Measurements from ENCODE around the gene C1orf159.
A peak's percentile ranks its signal among the peaks of the same experiment; 100 is the strongest.
"Not testable (repeated sequence)": the region's sequence is repeated elsewhere in the genome, so short reads cannot be mapped to it uniquely, and the experiment has no call there.

Gene C1orf159

DNA sequence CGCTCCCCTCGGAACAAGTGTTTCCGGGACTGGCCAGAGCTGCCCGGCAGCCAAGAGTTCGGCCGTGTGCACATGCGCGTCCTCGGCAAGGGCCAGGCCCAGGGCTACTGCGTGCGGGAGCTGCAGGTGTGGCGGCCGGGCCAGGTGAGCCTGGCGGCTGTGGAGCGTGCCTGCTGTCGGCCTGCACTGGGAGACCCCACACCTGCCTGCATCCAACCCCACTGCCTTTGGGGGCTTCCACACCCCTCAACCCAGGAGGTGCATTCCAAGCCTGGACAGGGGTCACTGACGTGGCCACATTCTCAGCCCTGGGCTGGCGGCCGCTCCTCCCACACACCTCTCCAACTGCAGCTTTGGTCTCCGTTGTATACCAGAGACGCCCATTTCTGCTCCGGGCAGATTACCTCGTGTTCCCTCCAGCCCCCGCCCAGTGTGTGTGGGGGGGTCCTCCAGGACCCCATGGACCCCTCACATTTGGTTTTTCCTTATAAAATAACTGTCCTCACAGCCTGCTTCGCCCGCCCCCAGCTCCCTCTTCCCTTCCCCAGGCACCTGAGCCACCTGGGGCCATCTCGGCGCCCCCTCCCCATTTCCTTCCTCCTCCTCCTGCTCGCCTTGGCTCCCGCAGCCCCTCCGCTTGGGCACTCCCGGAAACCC is 47.9 kb downstream of the C1orf159 start:
- no peaks in the 10 kb centered on the region for H3K36me3 ChIP-seq (replicated peaks; ENCODE audit: insufficient read depth, low read length)
- H3K4me1 ChIP-seq (ENCODE audit: low read length): peaks cover 4% of the 10 kb centered on the region; the same call in 1 of the 2 replicates
- no peak for DNase-seq
- H3K9me2 ChIP-seq (replicated peaks; ENCODE audit: insufficient read depth, low read length): no peaks in the 10 kb centered on the region
- H4K20me1 ChIP-seq (ENCODE audit: insufficient read depth, low read length): no peaks in the 10 kb centered on the region
- H3K4me3 ChIP-seq (ENCODE audit: low read length): peak overlapping the region; percentile 34; the same call in 1 of the 2 replicates
- H2AFZ ChIP-seq (ENCODE audit: low read length): no peak overlapping the region
- no peaks in the 10 kb centered on the region for H3F3A ChIP-seq (ENCODE audit: insufficient read depth, low read length)
- no peaks in the 10 kb centered on the region for H3K9me3 ChIP-seq (replicated peaks; ENCODE audit: insufficient read depth, low read length)
- H3K27ac ChIP-seq (ENCODE audit: low read length): no peak overlapping the region
- no peak overlapping the region for H3K9ac ChIP-seq (ENCODE audit: low read length)
- TF ChIP-seq, protein P1, sequence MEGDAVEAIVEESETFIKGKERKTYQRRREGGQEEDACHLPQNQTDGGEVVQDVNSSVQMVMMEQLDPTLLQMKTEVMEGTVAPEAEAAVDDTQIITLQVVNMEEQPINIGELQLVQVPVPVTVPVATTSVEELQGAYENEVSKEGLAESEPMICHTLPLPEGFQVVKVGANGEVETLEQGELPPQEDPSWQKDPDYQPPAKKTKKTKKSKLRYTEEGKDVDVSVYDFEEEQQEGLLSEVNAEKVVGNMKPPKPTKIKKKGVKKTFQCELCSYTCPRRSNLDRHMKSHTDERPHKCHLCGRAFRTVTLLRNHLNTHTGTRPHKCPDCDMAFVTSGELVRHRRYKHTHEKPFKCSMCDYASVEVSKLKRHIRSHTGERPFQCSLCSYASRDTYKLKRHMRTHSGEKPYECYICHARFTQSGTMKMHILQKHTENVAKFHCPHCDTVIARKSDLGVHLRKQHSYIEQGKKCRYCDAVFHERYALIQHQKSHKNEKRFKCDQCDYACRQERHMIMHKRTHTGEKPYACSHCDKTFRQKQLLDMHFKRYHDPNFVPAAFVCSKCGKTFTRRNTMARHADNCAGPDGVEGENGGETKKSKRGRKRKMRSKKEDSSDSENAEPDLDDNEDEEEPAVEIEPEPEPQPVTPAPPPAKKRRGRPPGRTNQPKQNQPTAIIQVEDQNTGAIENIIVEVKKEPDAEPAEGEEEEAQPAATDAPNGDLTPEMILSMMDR (IDR thresholded peaks at IDR 0.05; ENCODE audit: low read length): no peak
- TF ChIP-seq EZH2 (optimal IDR thresholded peaks at IDR 0.05; ENCODE audit: low read depth, low read length) (no peak), EZH2phosphoT487 (IDR thresholded peaks at IDR 0.05; ENCODE audit: low read length) (no peak)
- no peaks in the 10 kb centered on the region for H3K79me2 ChIP-seq (ENCODE audit: low read length)
- H3K4me2 ChIP-seq (ENCODE audit: low read depth, low read length): peak overlapping the region; percentile 62
- peaks cover 77% of the 10 kb centered on the region for H3K27me3 ChIP-seq (replicated peaks; ENCODE audit: insufficient read depth, low read length)

DNA sequence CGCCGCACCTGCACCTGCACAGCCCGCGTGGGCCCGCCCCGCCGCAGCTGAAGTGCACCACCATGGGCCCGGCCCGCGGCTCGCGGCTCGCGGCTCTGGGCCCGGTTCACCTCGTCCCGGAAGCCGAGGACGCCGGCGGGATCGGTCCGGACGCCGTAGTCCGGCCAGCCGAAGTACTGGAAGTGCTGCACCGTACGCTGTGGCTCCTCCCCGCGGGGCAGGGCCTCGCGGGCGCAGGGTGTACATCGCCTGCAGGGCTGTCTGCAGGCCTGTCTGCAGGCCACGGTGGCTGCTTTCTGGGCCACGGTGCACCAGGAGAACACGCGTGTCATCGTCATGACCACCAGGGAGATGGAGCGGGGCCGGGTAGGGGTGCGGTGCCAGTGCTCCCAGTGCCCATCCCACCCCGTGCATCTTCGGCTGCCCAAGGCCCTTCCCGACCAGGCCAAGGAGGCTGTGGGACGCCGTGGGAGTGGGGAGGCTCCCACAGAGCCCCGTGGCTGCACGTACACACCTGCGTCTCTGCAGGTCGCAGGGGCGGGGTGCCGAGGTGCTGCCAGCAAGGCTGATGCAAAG is 48.5 kb downstream of the C1orf159 start:
- no peaks in the 10 kb centered on the region for H3K36me3 ChIP-seq (replicated peaks; ENCODE audit: insufficient read depth, low read length)
- H4K20me1 ChIP-seq (ENCODE audit: insufficient read depth, low read length): no peaks in the 10 kb centered on the region

DNA sequence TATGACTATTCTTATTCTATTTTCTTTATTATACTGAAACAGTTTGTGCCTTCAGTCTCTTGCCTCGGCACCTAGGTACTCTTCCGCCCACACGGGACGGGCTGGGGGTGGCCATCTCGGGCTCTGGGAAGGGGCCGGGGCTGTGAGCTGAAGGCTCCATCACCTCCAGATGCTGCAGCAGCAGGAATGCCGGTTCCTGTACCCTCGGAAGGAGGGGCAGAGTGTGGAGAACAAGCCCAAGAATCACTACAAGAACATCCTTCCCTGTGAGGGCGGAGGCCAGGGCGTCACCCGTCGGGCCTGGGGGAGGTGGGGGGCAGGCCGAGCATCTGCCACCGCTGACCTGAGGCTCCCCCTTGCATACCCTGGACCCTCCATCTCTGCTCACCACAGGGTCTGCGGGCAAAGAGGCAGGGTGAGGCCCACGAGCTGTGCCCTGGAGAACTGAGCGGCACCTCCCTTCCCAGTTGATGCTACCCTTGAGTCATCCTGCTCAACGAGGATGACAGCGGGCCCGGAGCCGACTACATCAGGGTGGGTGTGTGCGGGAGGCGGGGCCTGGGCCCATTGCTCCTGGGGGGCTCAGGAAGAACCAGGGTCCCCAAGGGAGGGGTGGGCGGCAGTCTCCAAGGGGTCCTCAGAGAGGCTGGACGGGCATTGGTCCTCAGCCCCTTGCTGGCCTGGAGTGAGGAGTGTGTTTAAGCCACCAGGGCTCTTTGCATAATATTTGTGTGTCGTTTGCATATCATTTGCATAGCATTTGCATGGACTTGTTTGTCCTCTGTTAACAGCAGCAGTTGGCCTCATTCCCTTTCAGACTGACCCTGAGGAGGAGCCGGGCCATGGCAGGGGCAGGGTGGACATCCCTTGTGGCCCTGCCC is 49.2 kb downstream of the C1orf159 start:
- Histone ChIP-seq H4K20me1 (ENCODE audit: insufficient read depth, low read length) (no peaks in the 10 kb centered on the region), H3F3A (ENCODE audit: insufficient read depth, low read length) (no peaks in the 10 kb centered on the region), H3K79me2 (ENCODE audit: low read length) (no peaks in the 10 kb centered on the region), H3K9me2 (replicated peaks; ENCODE audit: insufficient read depth, low read length) (no peaks in the 10 kb centered on the region), H3K4me1 (ENCODE audit: low read length) (peaks cover 4% of the 10 kb centered on the region; the same call in 1 of the 2 replicates), H3K27me3 (replicated peaks; ENCODE audit: insufficient read depth, low read length) (peaks cover 75% of the 10 kb centered on the region), H3K4me2 (ENCODE audit: low read depth, low read length) (no peak overlapping the region), H3K27ac (ENCODE audit: low read length) (no peak overlapping the region), H3K9ac (ENCODE audit: low read length) (no peak overlapping the region), H3K36me3 (replicated peaks; ENCODE audit: insufficient read depth, low read length) (no peaks in the 10 kb centered on the region), H3K9me3 (replicated peaks; ENCODE audit: insufficient read depth, low read length) (no peaks in the 10 kb centered on the region), H2AFZ (ENCODE audit: low read length) (no peak overlapping the region), H3K4me3 (ENCODE audit: low read length) (no peak overlapping the region)
- no peak for TF ChIP-seq EZH2phosphoT487 (IDR thresholded peaks at IDR 0.05; ENCODE audit: low read length)
- TF ChIP-seq, protein P1 (IDR thresholded peaks at IDR 0.05; ENCODE audit: low read length): no peak
- TF ChIP-seq EZH2 (optimal IDR thresholded peaks at IDR 0.05; ENCODE audit: low read depth, low read length): no peak
- no peak for DNase-seq

More for the DNA sequence above, 48.5 kb downstream of the C1orf159 start:
- no peak overlapping the region for H3K4me2 ChIP-seq (ENCODE audit: low read depth, low read length)
- no peaks in the 10 kb centered on the region for H3F3A ChIP-seq (ENCODE audit: insufficient read depth, low read length)
- no peak overlapping the region for H2AFZ ChIP-seq (ENCODE audit: low read length)
- no peak overlapping the region for H3K27ac ChIP-seq (ENCODE audit: low read length)
- no peaks in the 10 kb centered on the region for H3K9me3 ChIP-seq (replicated peaks; ENCODE audit: insufficient read depth, low read length)
- H3K4me3 ChIP-seq (ENCODE audit: low read length): no peak overlapping the region
- peaks cover 4% of the 10 kb centered on the region; the same call in 1 of the 2 replicates for H3K4me1 ChIP-seq (ENCODE audit: low read length)
- no peaks in the 10 kb centered on the region for H3K9me2 ChIP-seq (replicated peaks; ENCODE audit: insufficient read depth, low read length)
- TF ChIP-seq EZH2phosphoT487 (IDR thresholded peaks at IDR 0.05; ENCODE audit: low read length): no peak
- no peak for TF ChIP-seq EZH2 (optimal IDR thresholded peaks at IDR 0.05; ENCODE audit: low read depth, low read length)
- TF ChIP-seq, protein P1 (IDR thresholded peaks at IDR 0.05; ENCODE audit: low read length): no peak
- H3K79me2 ChIP-seq (ENCODE audit: low read length): no peaks in the 10 kb centered on the region
- H3K9ac ChIP-seq (ENCODE audit: low read length): no peak overlapping the region
- no peak for DNase-seq
- H3K27me3 ChIP-seq (replicated peaks; ENCODE audit: insufficient read depth, low read length): peaks cover 77% of the 10 kb centered on the region

DNA sequence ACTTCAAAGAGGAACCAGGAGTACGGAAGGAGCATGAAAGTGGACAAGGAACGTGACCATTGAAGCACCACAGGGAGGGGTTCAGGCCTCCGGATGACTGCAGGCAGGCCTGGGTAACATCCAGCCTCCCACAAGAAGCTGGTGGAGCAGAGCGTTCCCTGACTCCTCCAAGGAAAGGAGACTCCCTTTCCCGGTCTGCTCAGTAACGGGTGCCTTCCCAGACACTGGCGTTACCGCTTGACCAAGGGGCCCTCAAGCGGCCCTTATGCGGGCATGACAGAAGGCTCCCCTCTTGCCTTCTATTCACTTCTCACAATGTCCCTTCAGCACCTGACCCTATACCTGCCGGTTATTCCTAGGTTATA is 50.0 kb downstream of the C1orf159 start:
- H3K9ac ChIP-seq (ENCODE audit: low read length); DNase-seq; H3K9me2 ChIP-seq (replicated peaks; ENCODE audit: insufficient read depth, low read length); H3K36me3 ChIP-seq (replicated peaks; ENCODE audit: insufficient read depth, low read length); H2AFZ ChIP-seq (ENCODE audit: low read length); H3K9me3 ChIP-seq (replicated peaks; ENCODE audit: insufficient read depth, low read length); H3K4me1 ChIP-seq (ENCODE audit: low read length); H3K4me2 ChIP-seq (ENCODE audit: low read depth, low read length); H3K27ac ChIP-seq (ENCODE audit: low read length); H4K20me1 ChIP-seq (ENCODE audit: insufficient read depth, low read length); H3K79me2 ChIP-seq (ENCODE audit: low read length); H3K4me3 ChIP-seq (ENCODE audit: low read length); H3F3A ChIP-seq (ENCODE audit: insufficient read depth, low read length): not testable (repeated sequence)
- peaks cover 75% of the 10 kb centered on the region for H3K27me3 ChIP-seq (replicated peaks; ENCODE audit: insufficient read depth, low read length)
